ENCODE results near the gene MYO9A.
"Not testable (repeated sequence)": the region's sequence is repeated elsewhere in the genome, so short reads cannot be mapped to it uniquely, and the experiment has no call there.

The MYO9A gene

GRCh38 chr15:72014555-72014954, 103.4 kb downstream of the MYO9A start:
- H3K27ac ChIP-seq (ENCODE audit: extremely low read depth, low read depth, low read length); H3K9me3 ChIP-seq (ENCODE audit: control insufficient read depth, insufficient read depth, low read depth, low read length); H3K36me3 ChIP-seq (ENCODE audit: control insufficient read depth in 2 of 2, insufficient read depth in 1 of 2, low read length in 2 of 2); H3K4me3 ChIP-seq (ENCODE audit: low read depth, low read length); POLR2A ChIA-PET: not testable (repeated sequence)
- CTCF ChIA-PET, result interaction anchor here (0.6 kb wide), 1 partner anchor 11 kb away, joined by 3 read pairs; no protein-coding TSS in a partner anchor
- peaks cover 16% of the 10 kb centered on the region for H3K4me1 ChIP-seq (ENCODE audit: control insufficient read depth, insufficient read depth, low read length)
- TF ChIP-seq ZFHX2 (tag by site-specific recombination; conservative IDR thresholded peaks at IDR 0.05), result peak; percentile 26; the same call in 1 of the 2 replicates
- TF ChIP-seq ZNF366 (tag by site-specific recombination; conservative IDR thresholded peaks at IDR 0.05), result peak; percentile 78
- TF ChIP-seq, protein P1, sequence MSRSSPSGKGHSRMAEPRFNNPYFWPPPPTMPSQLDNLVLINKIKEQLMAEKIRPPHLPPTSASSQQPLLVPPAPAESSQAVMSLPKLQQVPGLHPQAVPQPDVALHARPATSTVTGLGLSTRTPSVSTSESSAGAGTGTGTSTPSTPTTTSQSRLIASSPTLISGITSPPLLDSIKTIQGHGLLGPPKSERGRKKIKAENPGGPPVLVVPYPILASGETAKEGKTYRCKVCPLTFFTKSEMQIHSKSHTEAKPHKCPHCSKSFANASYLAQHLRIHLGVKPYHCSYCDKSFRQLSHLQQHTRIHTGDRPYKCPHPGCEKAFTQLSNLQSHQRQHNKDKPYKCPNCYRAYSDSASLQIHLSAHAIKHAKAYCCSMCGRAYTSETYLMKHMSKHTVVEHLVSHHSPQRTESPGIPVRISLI (tag by site-specific recombination; IDR thresholded peaks at IDR 0.05), result 0 out of 2 replicates have a peak, but pooled peaks have one; percentile 41

GRCh38 chr15:72013703-72014102, 104.2 kb downstream of the MYO9A start:
- H3K4me3 ChIP-seq (ENCODE audit: low read depth, low read length), result no peak overlapping the region
- peaks cover 21% of the 10 kb centered on the region for H3K4me1 ChIP-seq (ENCODE audit: control insufficient read depth, insufficient read depth, low read length)
- ChIA-PET CTCF (interaction anchor here (0.6 to 2.1 kb wide), 2 partner anchors 11 to 143 kb away, joined by 3 to 7 read pairs; no protein-coding TSS in a partner anchor), POLR2A (no interaction called here)
- no peak for TF ChIP-seq REPIN1 (tag by site-specific recombination; IDR thresholded peaks at IDR 0.05; ENCODE audit: low read depth)
- TF ChIP-seq ZNF112 (tag by site-specific recombination; IDR thresholded peaks at IDR 0.05), result no peak
- TF ChIP-seq ZNF211 (tag by site-specific recombination; IDR thresholded peaks at IDR 0.05; ENCODE audit: low read depth), result no peak
- no peak for TF ChIP-seq ZSCAN4 (tag by site-specific recombination; IDR thresholded peaks at IDR 0.05)
- no peak for TF ChIP-seq GLI2 (tag by site-specific recombination; IDR thresholded peaks at IDR 0.05; ENCODE audit: borderline replicate concordance, low read depth)
- TF ChIP-seq ZNF10 (tag by site-specific recombination; IDR thresholded peaks at IDR 0.05), result no peak
- TF ChIP-seq, protein P2, sequence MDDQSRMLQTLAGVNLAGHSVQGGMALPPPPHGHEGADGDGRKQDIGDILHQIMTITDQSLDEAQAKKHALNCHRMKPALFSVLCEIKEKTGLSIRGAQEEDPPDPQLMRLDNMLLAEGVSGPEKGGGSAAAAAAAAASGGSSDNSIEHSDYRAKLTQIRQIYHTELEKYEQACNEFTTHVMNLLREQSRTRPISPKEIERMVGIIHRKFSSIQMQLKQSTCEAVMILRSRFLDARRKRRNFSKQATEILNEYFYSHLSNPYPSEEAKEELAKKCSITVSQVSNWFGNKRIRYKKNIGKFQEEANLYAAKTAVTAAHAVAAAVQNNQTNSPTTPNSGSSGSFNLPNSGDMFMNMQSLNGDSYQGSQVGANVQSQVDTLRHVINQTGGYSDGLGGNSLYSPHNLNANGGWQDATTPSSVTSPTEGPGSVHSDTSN (CRISPR knock-in tag; IDR thresholded peaks at IDR 0.05), result no peak
- TF ChIP-seq KLF10 (tag by site-specific recombination; IDR thresholded peaks at IDR 0.05), result no peak
- no peak for TF ChIP-seq ZNF654 (tag by site-specific recombination; IDR thresholded peaks at IDR 0.05; ENCODE audit: low read depth)
- TF ChIP-seq OSR2 (tag by site-specific recombination; IDR thresholded peaks at IDR 0.05), result no peak
- TF ChIP-seq ZNF610 (tag by site-specific recombination; IDR thresholded peaks at IDR 0.05; ENCODE audit: borderline replicate concordance), result no peak
- no peak for TF ChIP-seq ZNF596 (tag by site-specific recombination; IDR thresholded peaks at IDR 0.05)
- TF ChIP-seq ZNF521 (tag by site-specific recombination; IDR thresholded peaks at IDR 0.05), result no peak
- TF ChIP-seq ZBTB21 (tag by site-specific recombination; IDR thresholded peaks at IDR 0.05), result no peak
- TF ChIP-seq, protein P3, sequence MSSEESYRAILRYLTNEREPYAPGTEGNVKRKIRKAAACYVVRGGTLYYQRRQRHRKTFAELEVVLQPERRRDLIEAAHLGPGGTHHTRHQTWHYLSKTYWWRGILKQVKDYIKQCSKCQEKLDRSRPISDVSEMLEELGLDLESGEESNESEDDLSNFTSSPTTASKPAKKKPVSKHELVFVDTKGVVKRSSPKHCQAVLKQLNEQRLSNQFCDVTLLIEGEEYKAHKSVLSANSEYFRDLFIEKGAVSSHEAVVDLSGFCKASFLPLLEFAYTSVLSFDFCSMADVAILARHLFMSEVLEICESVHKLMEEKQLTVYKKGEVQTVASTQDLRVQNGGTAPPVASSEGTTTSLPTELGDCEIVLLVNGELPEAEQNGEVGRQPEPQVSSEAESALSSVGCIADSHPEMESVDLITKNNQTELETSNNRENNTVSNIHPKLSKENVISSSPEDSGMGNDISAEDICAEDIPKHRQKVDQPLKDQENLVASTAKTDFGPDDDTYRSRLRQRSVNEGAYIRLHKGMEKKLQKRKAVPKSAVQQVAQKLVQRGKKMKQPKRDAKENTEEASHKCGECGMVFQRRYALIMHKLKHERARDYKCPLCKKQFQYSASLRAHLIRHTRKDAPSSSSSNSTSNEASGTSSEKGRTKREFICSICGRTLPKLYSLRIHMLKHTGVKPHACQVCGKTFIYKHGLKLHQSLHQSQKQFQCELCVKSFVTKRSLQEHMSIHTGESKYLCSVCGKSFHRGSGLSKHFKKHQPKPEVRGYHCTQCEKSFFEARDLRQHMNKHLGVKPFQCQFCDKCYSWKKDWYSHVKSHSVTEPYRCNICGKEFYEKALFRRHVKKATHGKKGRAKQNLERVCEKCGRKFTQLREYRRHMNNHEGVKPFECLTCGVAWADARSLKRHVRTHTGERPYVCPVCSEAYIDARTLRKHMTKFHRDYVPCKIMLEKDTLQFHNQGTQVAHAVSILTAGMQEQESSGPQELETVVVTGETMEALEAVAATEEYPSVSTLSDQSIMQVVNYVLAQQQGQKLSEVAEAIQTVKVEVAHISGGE (tag by site-specific recombination; conservative IDR thresholded peaks at IDR 0.05; ENCODE audit: low read depth), result no peak
- no peak overlapping the region; the same call in 1 of the 2 replicates for H3K27ac ChIP-seq (ENCODE audit: extremely low read depth, low read depth, low read length)
- H3K9me3 ChIP-seq (ENCODE audit: control insufficient read depth, insufficient read depth, low read depth, low read length), result no peaks in the 10 kb centered on the region
- H3K36me3 ChIP-seq (ENCODE audit: control insufficient read depth in 2 of 2, insufficient read depth in 1 of 2, low read length in 2 of 2), result peaks cover 0 to 4% of the 10 kb centered on the region in 2 experiments; a peak in 1 of 3 replicates
